RWPE1 (cell line): ENCODE data around the gene RFX2.

Source experiments
- CTCF ChIA-PET: fragments of 350-600 bp; sonication (Branson Sonifier 250); formaldehyde crosslinking; extraction: SDS; loops from one replicate; lab custom pipeline; 2021; lab: Yijun Ruan, JAX
- POLR2A ChIA-PET: fragments of 400-600 bp; formaldehyde crosslinking; extraction: SDS; loops from one replicate; lab custom pipeline; 2020; ENCODE audit warnings: antibody characterized with exemption; ENCODE audit not compliant: low non-redundant PET; lab: Yijun Ruan, JAX
- DNase-seq: peaks from one replicate; pipeline ENCODE4 v3.0.0; 2012; ENCODE audit warnings: low spot score
- H3K27ac ChIP-seq: fragments of 450-650 bp; 2 replicates; pipeline ENCODE4 v1.5.1; 2017
- TF ChIP-seq, protein P1 (sequence below): fragments of 450-650 bp; conservative IDR thresholded peaks from 2 replicates; pipeline ENCODE4 v1.5.1; 2017; ENCODE audit warnings: low read depth, mild to moderate bottlenecking

The RFX2 gene

DNA sequence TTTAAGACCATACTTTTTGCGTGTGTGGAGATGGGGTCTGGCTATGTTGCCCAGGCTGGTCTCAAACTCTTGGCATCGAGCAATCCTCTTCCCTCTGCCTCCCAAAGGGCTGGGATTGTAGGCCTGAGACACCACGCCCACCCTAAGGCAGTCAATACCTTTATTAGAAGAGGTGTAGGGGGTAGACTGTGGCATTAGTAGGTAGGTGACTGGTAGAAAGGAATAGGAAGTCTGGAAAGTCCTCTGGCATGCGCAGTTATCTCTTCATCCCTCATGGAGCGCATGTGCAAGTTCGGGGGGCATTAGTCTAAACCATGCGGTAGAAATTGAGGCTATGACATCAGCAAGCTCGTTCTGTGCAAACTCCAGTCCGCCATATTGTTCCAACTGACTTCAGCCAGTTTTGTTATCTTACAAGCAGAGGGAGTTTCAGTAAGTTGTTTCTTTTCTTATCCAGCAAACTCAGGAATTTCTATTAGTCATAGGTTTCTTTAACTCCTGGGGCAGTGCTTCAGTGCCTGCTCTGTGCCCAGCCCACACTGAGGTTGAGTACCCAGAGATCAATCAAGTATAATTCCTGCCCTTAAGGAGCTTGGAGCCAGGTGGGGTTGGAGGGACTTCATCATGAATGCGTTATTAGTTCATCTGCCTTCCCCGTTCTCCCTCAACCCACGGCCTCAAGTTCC lies 125.1 kb downstream of the RFX2 start:
- ChIA-PET POLR2A (no interaction called here), CTCF (interaction anchor here (0.5 to 0.6 kb wide), 4 partner anchors 10 to 366 kb away, joined by 4 read pairs; no protein-coding TSS in a partner anchor)
- peak overlapping the region; percentile 54 for H3K27ac ChIP-seq
- TF ChIP-seq, protein P1, sequence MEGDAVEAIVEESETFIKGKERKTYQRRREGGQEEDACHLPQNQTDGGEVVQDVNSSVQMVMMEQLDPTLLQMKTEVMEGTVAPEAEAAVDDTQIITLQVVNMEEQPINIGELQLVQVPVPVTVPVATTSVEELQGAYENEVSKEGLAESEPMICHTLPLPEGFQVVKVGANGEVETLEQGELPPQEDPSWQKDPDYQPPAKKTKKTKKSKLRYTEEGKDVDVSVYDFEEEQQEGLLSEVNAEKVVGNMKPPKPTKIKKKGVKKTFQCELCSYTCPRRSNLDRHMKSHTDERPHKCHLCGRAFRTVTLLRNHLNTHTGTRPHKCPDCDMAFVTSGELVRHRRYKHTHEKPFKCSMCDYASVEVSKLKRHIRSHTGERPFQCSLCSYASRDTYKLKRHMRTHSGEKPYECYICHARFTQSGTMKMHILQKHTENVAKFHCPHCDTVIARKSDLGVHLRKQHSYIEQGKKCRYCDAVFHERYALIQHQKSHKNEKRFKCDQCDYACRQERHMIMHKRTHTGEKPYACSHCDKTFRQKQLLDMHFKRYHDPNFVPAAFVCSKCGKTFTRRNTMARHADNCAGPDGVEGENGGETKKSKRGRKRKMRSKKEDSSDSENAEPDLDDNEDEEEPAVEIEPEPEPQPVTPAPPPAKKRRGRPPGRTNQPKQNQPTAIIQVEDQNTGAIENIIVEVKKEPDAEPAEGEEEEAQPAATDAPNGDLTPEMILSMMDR = no peak
- peak; percentile 59 for DNase-seq

- ChIA-PET POLR2A (no interaction called here), CTCF (interaction anchor here (0.6 kb wide), 1 partner anchor 11 kb away, joined by 4 read pairs; no protein-coding TSS in a partner anchor)
- TF ChIP-seq, protein P1 = no peak
- H3K27ac ChIP-seq = peak overlapping the region; percentile 54
- DNase-seq = no peak
Measured at GRCh38 chr19:5984600-5984999, 125.7 kb downstream of the RFX2 start.

DNA sequence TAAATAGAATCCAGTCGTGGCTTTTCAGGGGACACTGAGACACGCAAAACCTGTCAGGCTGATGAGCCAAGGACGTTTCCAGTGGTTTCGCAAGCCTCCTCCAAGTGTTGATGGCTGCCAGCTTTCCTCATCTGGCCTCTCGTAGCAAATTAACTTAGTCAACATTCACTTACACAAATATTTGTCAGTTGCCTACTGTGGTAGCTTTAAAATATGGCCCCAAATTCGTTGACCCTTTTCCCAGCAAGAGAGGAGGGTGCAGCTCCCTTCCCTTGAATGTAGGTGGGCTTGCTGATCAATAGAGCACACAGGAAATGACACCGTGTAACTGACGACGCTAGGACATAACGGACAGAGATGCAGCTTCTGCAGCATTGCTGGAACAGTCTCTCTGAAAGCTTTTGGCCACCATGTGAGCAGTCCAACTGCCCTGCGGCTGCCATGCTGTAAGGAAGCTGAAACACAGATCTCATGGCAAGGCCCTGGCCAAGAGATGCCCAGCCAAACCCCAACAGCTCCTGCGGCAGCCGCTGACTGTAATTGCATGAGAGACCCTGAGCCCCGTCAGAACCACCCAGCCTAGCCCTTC lies 126.8 kb downstream of the RFX2 start:
- DNase-seq = no peak
- CTCF ChIA-PET = no interaction called here
- POLR2A ChIA-PET = no interaction called here
- H3K27ac ChIP-seq = peak overlapping the region; percentile 7; the same call in 1 of the 2 replicates
- TF ChIP-seq, protein P1 = no peak

DNA sequence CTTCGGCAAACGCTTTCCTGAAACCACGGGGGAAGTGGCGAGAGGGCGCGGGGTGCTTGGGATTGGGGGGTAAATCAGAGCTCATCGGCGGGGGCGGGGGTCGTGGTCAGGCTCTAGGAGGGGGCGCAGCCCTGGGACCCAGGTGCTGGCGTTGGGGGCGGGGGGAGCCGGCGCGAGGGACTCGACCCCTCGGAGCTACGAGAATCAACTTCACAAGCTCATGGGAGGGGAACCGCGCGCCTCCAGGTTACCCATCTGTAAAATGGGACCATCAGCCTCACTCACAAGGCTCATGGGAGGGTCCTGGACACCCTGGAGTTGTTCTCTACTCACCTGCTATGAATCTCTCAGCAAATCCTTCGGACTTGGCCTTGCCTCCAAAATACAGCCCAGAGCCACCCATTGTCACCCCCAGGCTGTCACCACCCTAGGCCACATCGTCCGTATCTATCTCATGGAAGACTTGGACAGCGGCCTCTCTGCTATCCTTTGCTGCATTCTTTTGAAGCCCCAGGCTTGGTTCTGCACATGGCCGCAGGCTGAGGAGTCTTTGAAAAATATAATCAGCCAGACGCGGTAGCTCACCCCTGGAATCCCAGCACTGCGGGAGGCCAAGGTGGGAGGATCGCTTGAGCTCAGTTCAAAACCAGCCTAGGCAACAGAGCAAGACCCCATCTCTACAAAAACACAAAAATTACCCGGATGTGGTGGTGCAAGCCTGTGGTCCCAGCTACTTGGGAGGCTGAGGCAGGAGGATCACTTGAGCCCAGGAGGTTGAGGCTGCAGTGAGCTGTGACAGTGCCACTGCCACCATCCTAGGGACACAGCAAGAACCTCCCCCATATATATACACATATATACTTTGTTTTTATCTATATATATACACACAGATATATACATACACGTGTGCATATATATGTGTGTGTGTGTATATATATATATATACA lies 131.4 kb downstream of the RFX2 start:
- H3K27ac ChIP-seq = peak overlapping the region; percentile 84
- no peak for DNase-seq
- ChIA-PET POLR2A (interaction anchor here (0.7 kb wide), 1 partner anchor 262 kb away, joined by 3 read pairs; no protein-coding TSS in a partner anchor), CTCF (interaction anchor here (0.6 to 1.0 kb wide), 3 partner anchors 10 to 175 kb away, joined by 3 to 4 read pairs (median 4); no protein-coding TSS in a partner anchor)
- TF ChIP-seq, protein P1 = no peak

- H3K27ac ChIP-seq = peak within 1 kb of the TSS; percentile 84
- CTCF ChIA-PET = interaction anchor here (0.6 to 1.0 kb wide), 3 partner anchors 10 to 174 kb away, joined by 3 to 4 read pairs (median 4); no protein-coding TSS in a partner anchor
- POLR2A ChIA-PET = no interaction called here
- TF ChIP-seq, protein P1 = no peak
- peak; percentile 98 for DNase-seq
Measured at GRCh38 chr19:5977785-5978605, 132.3 kb downstream of the RFX2 start, which contains the start of gene RANBP3. Gene RANBP3, minus strand, starts transcription at chr19:5978140. Its CDS starts 58 bp downstream, at chr19:5978082.
